ENCODE measurements around the gene ANKMY2. TPM values are rescaled to one million over a fixed set of nuclear protein-coding genes. Genes with fewer than 3 reads are reported as not detected.

ANKMY2 gene
- polyA plus RNA-seq (2014; cell fraction: cytosol; rRNA removed): 14.6 and 21.9 TPM in 2 replicates
- 15.3 and 17.0 TPM in 2 replicates for polyA plus RNA-seq (2014; cell fraction: nucleus; rRNA removed)

- DNase-seq (ENCODE audit: low spot score): peak; percentile 96
Observed at GRCh38 chr7:16645593-16646471, at the start of gene ANKMY2, which contains the start of gene BZW2. Gene ANKMY2 (minus strand): TSS chr7:16645754. CDS start chr7:16645573, 181 bp downstream. Gene BZW2 (plus strand): TSS chr7:16646181. CDS start chr7:16665444, 19,263 bp downstream.

GRCh38 chr7:16694806-16695205 lies 49.3 kb upstream of the ANKMY2 start:
- no peak for DNase-seq (ENCODE audit: low spot score)

- no peak for DNase-seq (ENCODE audit: low spot score)
Observed at GRCh38 chr7:16693601-16694318, 48.2 kb upstream of the ANKMY2 start.

- DNase-seq (ENCODE audit: low spot score): no peak
Observed at GRCh38 chr7:16691241-16691640, 45.7 kb upstream of the ANKMY2 start.

GRCh38 chr7:16688249-16688648 lies 42.7 kb upstream of the ANKMY2 start:
- DNase-seq (ENCODE audit: low spot score): no peak

- DNase-seq (ENCODE audit: low spot score): no peak
Observed at GRCh38 chr7:16685535-16685934, 40.0 kb upstream of the ANKMY2 start.

GRCh38 chr7:16684935-16685334 lies 39.4 kb upstream of the ANKMY2 start:
- no peak for DNase-seq (ENCODE audit: low spot score)

- DNase-seq (ENCODE audit: low spot score): peak; percentile 30
Observed at GRCh38 chr7:16678645-16679566, 33.4 kb upstream of the ANKMY2 start.

GRCh38 chr7:16677978-16678494 lies 32.5 kb upstream of the ANKMY2 start:
- no peak for DNase-seq (ENCODE audit: low spot score)

- DNase-seq (ENCODE audit: low spot score): no peak
Observed at GRCh38 chr7:16675277-16675676, 29.7 kb upstream of the ANKMY2 start.

- no peak for DNase-seq (ENCODE audit: low spot score)
Observed at GRCh38 chr7:16671811-16672210, 26.3 kb upstream of the ANKMY2 start.

GRCh38 chr7:16670731-16671344 lies 25.3 kb upstream of the ANKMY2 start:
- DNase-seq (ENCODE audit: low spot score): no peak

GRCh38 chr7:16670021-16670420 lies 24.5 kb upstream of the ANKMY2 start:
- no peak for DNase-seq (ENCODE audit: low spot score)

GRCh38 chr7:16669581-16669980 lies 24.0 kb upstream of the ANKMY2 start:
- no peak for DNase-seq (ENCODE audit: low spot score)

GRCh38 chr7:16668978-16669377 lies 23.4 kb upstream of the ANKMY2 start:
- no peak for DNase-seq (ENCODE audit: low spot score)

GRCh38 chr7:16668049-16668858 lies 22.7 kb upstream of the ANKMY2 start:
- DNase-seq (ENCODE audit: low spot score): peak; percentile 39

- no peak for DNase-seq (ENCODE audit: low spot score)
Observed at GRCh38 chr7:16667355-16667754, 21.8 kb upstream of the ANKMY2 start.

GRCh38 chr7:16661924-16662323 lies 16.4 kb upstream of the ANKMY2 start:
- DNase-seq (ENCODE audit: low spot score): no peak

GRCh38 chr7:16660702-16661464 lies 15.3 kb upstream of the ANKMY2 start:
- DNase-seq (ENCODE audit: low spot score): no peak

Measured in SK-N-DZ (cell line).